Neural progenitor cell (in vitro differentiated cells): ENCODE measurements around the gene KISS1R. TPM values are rescaled to one million over a fixed set of nuclear protein-coding genes. Genes with fewer than 3 reads are reported as not detected.

Experiments used
- DNase-seq: peaks from one replicate; pipeline ENCODE4 v3.0.0-alpha.2; 2016; ENCODE audit warnings: low spot score
- H2AFZ ChIP-seq: fragments of 200-600 bp; sonication (generic); replicated peaks from 2 replicates; pipeline ENCODE4 v1.6.1; 2016; ENCODE audit warnings: antibody characterized with exemption
- H3F3A ChIP-seq: fragments of 200-600 bp; sonication (generic); 2 replicates; pipeline ENCODE4 v1.6.1; 2016; ENCODE audit warnings: antibody characterized with exemption, low read depth
- H3K27ac ChIP-seq: fragments of 200-600 bp; sonication (generic); 2 replicates; pipeline ENCODE4 v1.5.1; 2016; ENCODE audit warnings: mild to moderate bottlenecking
- H3K27me3 ChIP-seq: fragments of 200-600 bp; sonication (generic); 2 replicates; pipeline ENCODE4 v1.6.1; 2016; ENCODE audit warnings: mild to moderate bottlenecking, moderate library complexity
- H3K36me3 ChIP-seq: fragments of 200-600 bp; sonication (generic); 2 replicates; pipeline ENCODE4 v1.5.1; 2016
- H3K4me1 ChIP-seq: fragments of 200-600 bp; sonication (generic); 2 replicates; pipeline ENCODE4 v1.6.1; 2016; ENCODE audit warnings: mixed run types
- H3K4me2 ChIP-seq: fragments of 200-600 bp; sonication (generic); 2 replicates; pipeline ENCODE4 v1.6.1; 2016
- H3K4me3 ChIP-seq: fragments of 200-600 bp; sonication (generic); 2 replicates; pipeline ENCODE4 v1.5.1; 2016
- H3K79me2 ChIP-seq: fragments of 200-600 bp; sonication (generic); 2 replicates; pipeline ENCODE4 v1.6.1; 2016; ENCODE audit warnings: low read depth
- H3K9ac ChIP-seq: fragments of 200-600 bp; sonication (generic); 2 replicates; pipeline ENCODE4 v1.6.1; 2016
- H3K9me3 ChIP-seq: fragments of 200-600 bp; sonication (generic); 2 replicates; pipeline ENCODE4 v1.5.1; 2016; ENCODE audit warnings: low read depth
- H4K20me1 ChIP-seq: fragments of 200-600 bp; sonication (generic); 2 replicates; pipeline ENCODE4 v1.6.1; 2016; ENCODE audit warnings: low read depth
- H3K27ac Mint-ChIP-seq: 3 replicates; pipeline ENCODE4 v1.8.0; 2021; ENCODE audit warnings: mixed read lengths
- H3K27me3 Mint-ChIP-seq: 2 replicates; pipeline ENCODE4 v1.8.0; 2022; ENCODE audit warnings: low read depth, mild to moderate bottlenecking, inconsistent platforms, moderate library complexity, mixed read lengths; ENCODE audit not compliant: insufficient read depth
- H3K36me3 Mint-ChIP-seq: 3 replicates; pipeline ENCODE4 v1.8.0; 2021; ENCODE audit warnings: mixed read lengths
- H3K4me1 Mint-ChIP-seq: 3 replicates; pipeline ENCODE4 v1.8.0; 2021; ENCODE audit warnings: mixed read lengths
- H3K4me3 Mint-ChIP-seq: 3 replicates; pipeline ENCODE4 v1.8.0; 2021; ENCODE audit warnings: mild to moderate bottlenecking, moderate library complexity, mixed read lengths
- H3K9me3 Mint-ChIP-seq: 3 replicates; pipeline ENCODE4 v1.8.0; 2020; ENCODE audit warnings: mixed read lengths
- EZH2 ChIP-seq: fragments of 200-600 bp; sonication (generic); IDR thresholded peaks from 2 replicates; pipeline ENCODE4 v1.6.1; 2017; ENCODE audit warnings: antibody characterized with exemption, mild to moderate bottlenecking, moderate library complexity
- EZH2phosphoT487 ChIP-seq: fragments of 200-600 bp; sonication (generic); IDR thresholded peaks from 2 replicates; pipeline ENCODE4 v1.6.1; 2017; ENCODE audit warnings: antibody characterized with exemption
- total RNA-seq: library from RNA; depleted of rRNA; stranded (reverse); fragments of >200 nt; gene quantifications from 2 replicates; pipeline ENCODE4 v1.2.3, GENCODE V29; 2015; ENCODE audit warnings: low replicate concordance
- TF ChIP-seq, protein P1 (sequence below): fragments of 200-600 bp; sonication (generic); IDR thresholded peaks from 2 replicates; pipeline ENCODE4 v1.5.1; 2017; ENCODE audit warnings: antibody characterized with exemption, mild to moderate bottlenecking

The KISS1R gene
- total RNA-seq, 1 donor from 2014 or later: not detected

DNA sequence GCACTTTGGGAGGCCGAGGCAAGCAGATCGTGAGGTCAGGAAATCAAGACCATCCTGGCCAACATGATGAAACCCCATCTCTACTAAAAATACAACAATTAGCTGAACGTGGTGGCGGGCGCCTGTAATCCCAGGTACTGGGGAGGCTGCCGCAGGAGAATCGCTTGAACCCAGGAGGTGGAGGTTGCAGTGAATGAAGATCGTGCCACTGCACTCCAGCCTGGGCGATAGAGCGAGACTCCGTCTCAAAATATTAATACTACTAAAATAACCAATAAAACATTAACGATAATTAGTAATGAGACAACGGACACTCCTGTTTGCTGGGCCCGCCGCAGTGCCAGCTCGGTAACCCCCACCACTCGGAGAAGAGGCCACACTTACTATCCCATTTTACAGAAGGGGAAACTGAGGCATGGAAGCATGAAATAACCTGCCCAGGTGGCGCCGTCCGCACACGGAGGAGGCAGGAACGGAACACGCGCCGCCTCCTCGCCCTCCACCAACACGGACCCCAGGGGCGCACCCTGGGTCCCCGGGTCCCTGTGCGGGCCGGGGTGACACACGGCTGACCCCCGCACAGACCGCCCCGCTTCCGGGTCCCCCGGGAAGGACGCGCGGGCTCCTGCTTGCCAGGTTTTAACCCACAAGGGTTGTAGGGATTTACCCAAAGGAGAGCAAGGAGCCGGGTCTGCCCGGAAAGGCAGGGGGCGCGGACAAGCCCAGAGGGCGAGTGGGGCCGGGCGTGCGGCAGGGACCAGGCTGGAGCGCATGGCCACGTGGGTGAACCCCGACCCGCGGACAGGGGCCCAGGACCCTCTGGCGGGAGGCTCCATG, 5.7 kb upstream of the KISS1R start:
- Mint-ChIP-seq H3K4me3 (peak overlapping the region; percentile 88), H3K27ac (no peak overlapping the region)

GRCh38 chr19:912181-913079, 4.7 kb upstream of the KISS1R start:
- no peak overlapping the region for H3K27ac Mint-ChIP-seq
- H3K4me1 ChIP-seq: peaks cover 4% of the 10 kb centered on the region
- H4K20me1 ChIP-seq: peaks cover 40% of the 10 kb centered on the region
- no peaks in the 10 kb centered on the region for H3K36me3 ChIP-seq
- no peak for DNase-seq
- TF ChIP-seq, protein P1, sequence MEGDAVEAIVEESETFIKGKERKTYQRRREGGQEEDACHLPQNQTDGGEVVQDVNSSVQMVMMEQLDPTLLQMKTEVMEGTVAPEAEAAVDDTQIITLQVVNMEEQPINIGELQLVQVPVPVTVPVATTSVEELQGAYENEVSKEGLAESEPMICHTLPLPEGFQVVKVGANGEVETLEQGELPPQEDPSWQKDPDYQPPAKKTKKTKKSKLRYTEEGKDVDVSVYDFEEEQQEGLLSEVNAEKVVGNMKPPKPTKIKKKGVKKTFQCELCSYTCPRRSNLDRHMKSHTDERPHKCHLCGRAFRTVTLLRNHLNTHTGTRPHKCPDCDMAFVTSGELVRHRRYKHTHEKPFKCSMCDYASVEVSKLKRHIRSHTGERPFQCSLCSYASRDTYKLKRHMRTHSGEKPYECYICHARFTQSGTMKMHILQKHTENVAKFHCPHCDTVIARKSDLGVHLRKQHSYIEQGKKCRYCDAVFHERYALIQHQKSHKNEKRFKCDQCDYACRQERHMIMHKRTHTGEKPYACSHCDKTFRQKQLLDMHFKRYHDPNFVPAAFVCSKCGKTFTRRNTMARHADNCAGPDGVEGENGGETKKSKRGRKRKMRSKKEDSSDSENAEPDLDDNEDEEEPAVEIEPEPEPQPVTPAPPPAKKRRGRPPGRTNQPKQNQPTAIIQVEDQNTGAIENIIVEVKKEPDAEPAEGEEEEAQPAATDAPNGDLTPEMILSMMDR: no peak
- no peak for TF ChIP-seq EZH2phosphoT487
- no peak for TF ChIP-seq EZH2
- H3K4me3 ChIP-seq: peak overlapping the region; percentile 88
- H3K9ac ChIP-seq: peak overlapping the region; percentile 73
- no peak overlapping the region for H3K27ac ChIP-seq
- H3K4me3 Mint-ChIP-seq: peak overlapping the region; percentile 84
- H3K27me3 Mint-ChIP-seq: peaks cover 9% of the 10 kb centered on the region
- H3K4me1 Mint-ChIP-seq: no peaks in the 10 kb centered on the region
- no peaks in the 10 kb centered on the region for H3K9me3 ChIP-seq
- no peaks in the 10 kb centered on the region for H3K9me3 Mint-ChIP-seq
- peaks cover 49% of the 10 kb centered on the region for H3K79me2 ChIP-seq
- H2AFZ ChIP-seq: no peak overlapping the region
- H3K27me3 ChIP-seq: peaks cover 39% of the 10 kb centered on the region
- peak overlapping the region; percentile 96 for H3K4me2 ChIP-seq
- H3F3A ChIP-seq: peaks cover 38% of the 10 kb centered on the region
- H3K36me3 Mint-ChIP-seq: no peaks in the 10 kb centered on the region

More for the DNA sequence above, 5.7 kb upstream of the KISS1R start:
- H3K9ac ChIP-seq: no peak overlapping the region
- peaks cover 6% of the 10 kb centered on the region for H3K27me3 Mint-ChIP-seq
- no peaks in the 10 kb centered on the region for H3K4me1 Mint-ChIP-seq
- peaks cover 30% of the 10 kb centered on the region for H3F3A ChIP-seq
- H3K36me3 ChIP-seq: no peaks in the 10 kb centered on the region
- no peaks in the 10 kb centered on the region for H3K9me3 ChIP-seq
- H3K4me1 ChIP-seq: peaks cover 4% of the 10 kb centered on the region
- peaks cover 29% of the 10 kb centered on the region for H3K27me3 ChIP-seq
- H3K9me3 Mint-ChIP-seq: no peaks in the 10 kb centered on the region
- no peaks in the 10 kb centered on the region for H3K36me3 Mint-ChIP-seq
- H3K79me2 ChIP-seq: peaks cover 58% of the 10 kb centered on the region
- no peak for DNase-seq
- no peak overlapping the region for H2AFZ ChIP-seq
- H4K20me1 ChIP-seq: peaks cover 49% of the 10 kb centered on the region
- TF ChIP-seq, protein P1: no peak
- no peak for TF ChIP-seq EZH2
- TF ChIP-seq EZH2phosphoT487: no peak
- peak overlapping the region; percentile 38 for H3K4me2 ChIP-seq
- no peak overlapping the region for H3K27ac ChIP-seq
- no peak overlapping the region for H3K4me3 ChIP-seq

DNA sequence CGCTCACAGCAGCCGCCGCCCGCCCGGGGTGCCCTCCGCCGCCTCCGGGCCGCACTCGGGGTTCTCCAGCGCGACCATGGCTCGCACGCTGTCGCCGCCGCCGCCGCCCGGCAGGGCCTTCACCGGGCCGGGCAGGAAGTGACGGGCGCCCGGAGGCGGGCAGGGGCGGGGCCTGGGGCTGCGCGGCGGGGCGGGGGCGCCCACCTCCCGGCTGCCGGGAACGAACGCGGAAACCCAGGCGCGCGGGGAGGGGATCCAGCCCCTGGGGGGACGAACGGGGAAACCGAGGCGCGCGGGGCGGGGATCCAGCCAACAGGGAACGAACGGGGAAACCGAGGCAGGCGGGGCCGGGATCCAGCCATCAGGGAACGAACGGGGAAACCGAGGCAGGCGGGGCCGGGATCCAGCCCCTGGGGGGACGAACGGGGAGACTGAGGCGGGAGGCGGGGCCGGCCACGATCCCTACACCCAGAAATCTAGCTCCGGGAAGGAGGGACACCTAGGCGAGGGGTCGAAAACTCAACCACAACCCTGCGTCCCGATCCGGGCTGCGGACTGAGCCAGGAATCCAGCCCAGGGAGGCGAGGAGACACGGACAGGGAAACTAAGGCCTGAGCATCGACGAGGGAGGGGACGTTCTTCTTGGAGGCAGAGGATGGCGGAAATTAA, 3.9 kb upstream of the KISS1R start, which contains the start of gene R3HDM4:
Gene R3HDM4 (minus strand): TSS at position 140 of the 669 bp plus-strand sequence. CDS start 62 bp downstream, at position 78.
- Mint-ChIP-seq H3K27ac (no peak within 1 kb of the TSS), H3K9me3 (no peaks in the 10 kb centered on the region), H3K27me3 (peaks cover 11% of the 10 kb centered on the region), H3K4me3 (peak within 1 kb of the TSS; percentile 86), H3K36me3 (no peaks in the 10 kb centered on the region), H3K4me1 (peaks cover 2% of the 10 kb centered on the region)
- Histone ChIP-seq H3K36me3 (no peaks in the 10 kb centered on the region), H3K9ac (peak within 1 kb of the TSS; percentile 73), H3F3A (peaks cover 46% of the 10 kb centered on the region), H3K79me2 (peaks cover 41% of the 10 kb centered on the region), H3K4me2 (peak within 1 kb of the TSS; percentile 96), H3K27ac (no peak within 1 kb of the TSS), H3K9me3 (no peaks in the 10 kb centered on the region), H3K4me3 (peak within 1 kb of the TSS; percentile 88), H2AFZ (peak within 1 kb of the TSS; percentile 99), H3K27me3 (peaks cover 47% of the 10 kb centered on the region), H3K4me1 (peaks cover 4% of the 10 kb centered on the region), H4K20me1 (peaks cover 35% of the 10 kb centered on the region)
- TF ChIP-seq EZH2 (no peak), EZH2phosphoT487 (no peak)
- TF ChIP-seq, protein P1: no peak
- DNase-seq: peak; percentile 86
